HepG2 (cell line): ENCODE measurements around the gene SUCLG1. TPM values are rescaled to one million over a fixed set of nuclear protein-coding genes. Genes with fewer than 3 reads are reported as not detected.

Experiments
- ATAC-seq: fragments of 200-7000 bp; cut with Tn5 transposase; 3 replicates; pipeline ENCODE4 v1.9.1; 2020; ENCODE audit warnings: mild to moderate bottlenecking, moderate library complexity
- BruUV-seq: library from RNA; stranded (reverse); fragments of 400-500 nt; replicated peaks from 2 replicates; lab custom pipeline; 2021; lab: Mats Ljungman, UMichigan
- CTCF ChIA-PET: fragments of 300-600 bp; formaldehyde crosslinking; extraction: SDS; loops from one replicate; lab custom pipeline; 2021; ENCODE audit warnings: low total read pairs, inconsistent platforms, low intra/inter-chr PET ratio; lab: Yijun Ruan, JAX
- POLR2A ChIA-PET: fragments of 350-600 bp; sonication (Branson Sonifier 250); formaldehyde crosslinking; loops from one replicate; lab custom pipeline; 2020; ENCODE audit warnings: antibody characterized with exemption, inconsistent platforms; lab: Yijun Ruan, JAX
- DNase-seq: peaks from one replicate; pipeline ENCODE4 v3.0.0-alpha.2; 2015; ENCODE audit warnings: low spot score
- FAIRE-seq: peaks from 3 replicates; lab custom pipeline; 2011; peaks lifted over from hg19 to GRCh38; lab: Jason Lieb, UNC
- H2AFZ ChIP-seq: one replicate; pipeline ENCODE4 v1.6.1; 2011; ENCODE audit warnings: low read length, inconsistent platforms
- H3K27ac ChIP-seq: fragments of 300-600 bp; 3 replicates; pipeline ENCODE4 v1.8.0; 2011; ENCODE audit warnings: mixed run types, mild to moderate bottlenecking, mixed read lengths, low read length, inconsistent platforms; ENCODE audit not compliant: insufficient read depth; ENCODE audit errors: extremely low read length
- H3K27me3 ChIP-seq, 2 experiments: fragments of 200-600 bp in 1 of 2; 2 replicates in 1 of 2; 3 replicates in 1 of 2; pipeline versions ENCODE4 v1.6.0 to v1.8.0; 2011; ENCODE audit warnings: low read length in 2 of 2, mild to moderate bottlenecking in 2 of 2, moderate library complexity in 2 of 2, inconsistent platforms in 1 of 2; ENCODE audit not compliant: insufficient read depth in 2 of 2, control insufficient read depth in 1 of 2
- H3K36me3 ChIP-seq, 2 experiments: fragments of 200-600 bp in 1 of 2; replicated peaks in 1 of 2; 2 replicates in 1 of 2; 3 replicates in 1 of 2; pipeline versions ENCODE4 v1.5.1 to v1.8.0; 2011; ENCODE audit warnings: low read length in 2 of 2, inconsistent platforms in 1 of 2; ENCODE audit not compliant: insufficient read depth in 2 of 2, control insufficient read depth in 1 of 2
- H3K4me1 ChIP-seq: 2 replicates; pipeline ENCODE4 v1.5.1; 2012; ENCODE audit warnings: low read length, inconsistent platforms; ENCODE audit not compliant: insufficient read depth
- H3K4me2 ChIP-seq: 2 replicates; pipeline ENCODE4 v1.6.0; 2011; ENCODE audit warnings: low read depth, low read length, inconsistent platforms
- H3K4me3 ChIP-seq, 3 experiments: fragments of 200-600 bp in 1 of 3; sonication (generic), shearing (Covaris generic) in 1 of 3; replicated peaks in 1 of 3; 2 replicates each; pipeline ENCODE4 v1.5.1; 2011 to 2016; ENCODE audit warnings: low read length in 3 of 3, inconsistent platforms in 2 of 3, low read depth in 2 of 3, mild to moderate bottlenecking in 2 of 3, control low read depth in 1 of 3, mixed read lengths in 1 of 3; ENCODE audit not compliant: insufficient read depth in 1 of 3
- H3K79me2 ChIP-seq: one replicate; pipeline ENCODE4 v1.6.1; 2011; ENCODE audit warnings: low read length, inconsistent platforms; ENCODE audit not compliant: insufficient read depth
- H3K9ac ChIP-seq: 2 replicates; pipeline ENCODE4 v1.6.0; 2011; ENCODE audit warnings: mild to moderate bottlenecking, low read depth, low read length, inconsistent platforms; ENCODE audit not compliant: insufficient read depth
- H3K9me3 ChIP-seq: 2 replicates; pipeline ENCODE4 v1.5.1; 2012; ENCODE audit warnings: mild to moderate bottlenecking, low read length
- H4K20me1 ChIP-seq: 2 replicates; pipeline ENCODE4 v1.6.0; 2011; ENCODE audit warnings: inconsistent platforms, mild to moderate bottlenecking, low read length, moderate library complexity; ENCODE audit not compliant: insufficient read depth
- ARNTL ChIP-seq: sonication (generic); formaldehyde crosslinking; IDR thresholded peaks from 2 replicates; pipeline ENCODE4 v1.4.0; 2020; ENCODE audit warnings: mild to moderate bottlenecking, missing genetic modification reagents
- BHLHE40 ChIP-seq: IDR thresholded peaks from 2 replicates; pipeline ENCODE4 v1.6.1; 2011; ENCODE audit warnings: low read length, improper control_type of control experiment
- EED ChIP-seq: sonication (generic); formaldehyde crosslinking; IDR thresholded peaks from 2 replicates; pipeline ENCODE4 v1.5.0; 2020; ENCODE audit warnings: mild to moderate bottlenecking, missing genetic modification reagents
- IRF1 ChIP-seq: sonication (generic); formaldehyde crosslinking; IDR thresholded peaks from 2 replicates; pipeline ENCODE4 v1.4.0; 2020; ENCODE audit warnings: low read depth, mild to moderate bottlenecking, missing genetic modification reagents
- JDP2 ChIP-seq: sonication (generic); formaldehyde crosslinking; IDR thresholded peaks from 2 replicates; pipeline ENCODE4 v1.8.1; 2022; ENCODE audit warnings: missing genetic modification reagents, borderline replicate concordance
- KLF11 ChIP-seq: IDR thresholded peaks from 2 replicates; pipeline ENCODE4 v1.6.1; 2016; ENCODE audit warnings: missing compliant biosample characterization
- KLF6 ChIP-seq: IDR thresholded peaks from 2 replicates; pipeline ENCODE4 v1.8.0; 2016; ENCODE audit warnings: missing biosample characterization, missing genetic modification reagents
- KLF9 ChIP-seq: IDR thresholded peaks from 2 replicates; pipeline ENCODE4 v1.6.1; 2016; ENCODE audit warnings: low read depth
- NAIF1 ChIP-seq: sonication (generic); formaldehyde crosslinking; IDR thresholded peaks from 2 replicates; pipeline ENCODE4 v1.5.0; 2020; ENCODE audit warnings: mild to moderate bottlenecking, missing genetic modification reagents, borderline replicate concordance
- PTBP1 ChIP-seq: fragments of 200-400 bp; formaldehyde crosslinking; IDR thresholded peaks from 2 replicates; pipeline ENCODE4 v1.6.1; 2018; ENCODE audit warnings: low read length, low read depth; ENCODE audit not compliant: poor library complexity, severe bottlenecking
- SOX13 ChIP-seq, 3 experiments: fragments of 450-650 bp in 1 of 3; sonication (generic) in 1 of 3; formaldehyde crosslinking in 1 of 3; IDR thresholded peaks in 2 of 3; conservative IDR thresholded peaks in 1 of 3; 2 replicates each; pipeline versions ENCODE4 v1.5.0 to v1.6.1; 2016 to 2020; ENCODE audit warnings: antibody characterized with exemption in 1 of 3, mild to moderate bottlenecking in 1 of 3, missing compliant biosample characterization in 1 of 3, missing genetic modification reagents in 1 of 3, moderate library complexity in 1 of 3
- ZFYVE20 ChIP-seq: sonication (generic); formaldehyde crosslinking; IDR thresholded peaks from 2 replicates; pipeline ENCODE4 v1.8.0; 2023; ENCODE audit warnings: low read depth, mild to moderate bottlenecking, moderate library complexity, missing genetic modification reagents, borderline replicate concordance
- ZNF496 ChIP-seq: sonication (generic); formaldehyde crosslinking; IDR thresholded peaks from 2 replicates; pipeline ENCODE4 v1.8.1; 2023; ENCODE audit warnings: mild to moderate bottlenecking, moderate library complexity, missing genetic modification reagents; ENCODE audit not compliant: insufficient replicate concordance
- ZNF576 ChIP-seq: sonication (generic); formaldehyde crosslinking; IDR thresholded peaks from 2 replicates; pipeline ENCODE4 v1.4.0; 2020; ENCODE audit warnings: mild to moderate bottlenecking, missing genetic modification reagents
- ZNF619 ChIP-seq: sonication (generic); formaldehyde crosslinking; IDR thresholded peaks from 2 replicates; pipeline ENCODE4 v1.4.0; 2020; ENCODE audit warnings: mild to moderate bottlenecking, missing genetic modification reagents
- ZNF652 ChIP-seq: IDR thresholded peaks from 2 replicates; pipeline ENCODE4 v1.6.1; 2016; ENCODE audit warnings: low read depth, borderline replicate concordance
- ZNF746 ChIP-seq: sonication (generic); formaldehyde crosslinking; IDR thresholded peaks from 2 replicates; pipeline ENCODE4 v1.8.0; 2022; ENCODE audit warnings: mild to moderate bottlenecking, missing genetic modification reagents
- ZNF773 ChIP-seq: sonication (generic); formaldehyde crosslinking; IDR thresholded peaks from 2 replicates; pipeline ENCODE4 v1.4.0; 2020; ENCODE audit warnings: missing genetic modification reagents, borderline replicate concordance
- in situ Hi-C: cut with HindIII; loops from 2 replicates; pipeline ENCODE4 v1.10.0; 2017; ENCODE audit warnings: low pct_unique_long_range_greater_than_20kb; ENCODE audit not compliant: extremely low pct_ligation_motif_present
- intact Hi-C: fragments of 100-400 bp; cut with micrococcal nuclease; formaldehyde crosslinking; loops from one replicate; pipeline ENCODE4 v1.10.0; 2022; ENCODE audit not compliant: unreplicated experiment
- polyA plus RNA-seq, 8 experiments: library from polyadenylated mRNA; depleted of rRNA in 3 of 8; stranded (reverse) in 7 of 8; unstranded in 1 of 8; fragments of >200 nt; fragmentation: Illumina TruSeq in 4 of 8; extraction: Trizol in 4 of 8; gene quantifications; 2 replicates each; pipeline versions ENCODE4 v1.2.1 to v1.2.3, GENCODE V29; 2011 to 2016; ENCODE audit warnings: low read depth in 4 of 8, missing spikeins in 1 of 8, mixed read lengths in 1 of 8; ENCODE audit not compliant: insufficient read depth in 1 of 8
- total RNA-seq, 5 experiments: library from RNA; depleted of rRNA; stranded (reverse); fragments of >200 nt; fragmentation: Illumina TruSeq; extraction: Trizol; gene quantifications; 2 replicates each; pipeline ENCODE4 v1.2.3, GENCODE V29; 2016; ENCODE audit warnings: low read depth in 1 of 5
- TF ChIP-seq, protein P1 (sequence below): sonication (generic); IDR thresholded peaks from 2 replicates; pipeline ENCODE4 v1.6.1; 2016; ENCODE audit warnings: low read depth, borderline replicate concordance

SUCLG1 gene
- total and polyA plus RNA-seq, 2 of the 13 experiments (the other 11 are each of a cell fraction or from before 2014, with no cell fraction given) = 58.7 to 121 TPM

GRCh38 chr2:84393829-84394228, 65.3 kb downstream of the SUCLG1 start:
- H3K79me2 ChIP-seq = no peaks in the 10 kb centered on the region
- H3K9ac ChIP-seq = no peak overlapping the region
- no peak for TF ChIP-seq KLF6 (CRISPR knock-in tag)
- no peak for TF ChIP-seq ZNF773
- TF ChIP-seq BHLHE40 = no peak
- no peak for TF ChIP-seq PTBP1
- no peak for TF ChIP-seq ZNF496 (CRISPR knock-in tag)
- TF ChIP-seq KLF11 (CRISPR knock-in tag) = no peak
- TF ChIP-seq, protein P1, sequence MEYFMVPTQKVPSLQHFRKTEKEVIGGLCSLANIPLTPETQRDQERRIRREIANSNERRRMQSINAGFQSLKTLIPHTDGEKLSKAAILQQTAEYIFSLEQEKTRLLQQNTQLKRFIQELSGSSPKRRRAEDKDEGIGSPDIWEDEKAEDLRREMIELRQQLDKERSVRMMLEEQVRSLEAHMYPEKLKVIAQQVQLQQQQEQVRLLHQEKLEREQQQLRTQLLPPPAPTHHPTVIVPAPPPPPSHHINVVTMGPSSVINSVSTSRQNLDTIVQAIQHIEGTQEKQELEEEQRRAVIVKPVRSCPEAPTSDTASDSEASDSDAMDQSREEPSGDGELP = no peak
- no peak for TF ChIP-seq JDP2 (CRISPR knock-in tag)
- TF ChIP-seq ARNTL (CRISPR knock-in tag) = no peak
- TF ChIP-seq SOX13 (IDR thresholded peaks at IDR 0.05) = no peak
- no peak for TF ChIP-seq SOX13 (CRISPR knock-in tag; conservative IDR thresholded peaks at IDR 0.05 in 1 of 2, IDR thresholded peaks at IDR 0.05 in 1 of 2)
- TF ChIP-seq IRF1 (CRISPR knock-in tag) = no peak
- no peak for TF ChIP-seq ZNF619 (CRISPR knock-in tag)
- no peak for TF ChIP-seq NAIF1 (CRISPR knock-in tag)
- TF ChIP-seq EED (CRISPR knock-in tag) = no peak
- no peak for TF ChIP-seq ZFYVE20 (CRISPR knock-in tag)
- no peak for TF ChIP-seq ZNF576 (CRISPR knock-in tag)
- TF ChIP-seq KLF9 (CRISPR knock-in tag) = no peak
- no peak for TF ChIP-seq ZNF652 (CRISPR knock-in tag)
- no peak for TF ChIP-seq ZNF746 (CRISPR knock-in tag)
- ChIA-PET CTCF (no interaction called here), POLR2A (no interaction called here)
- H4K20me1 ChIP-seq = no peaks in the 10 kb centered on the region
- in situ Hi-C loops (no loop called here), intact Hi-C loops (no loop called here)
- ATAC-seq (no peak), DNase-seq (no peak), FAIRE-seq (no peak)
- H3K27ac ChIP-seq = no peak overlapping the region
- no peaks in the 10 kb centered on the region for H3K9me3 ChIP-seq
- H3K36me3 ChIP-seq = no peaks in the 10 kb centered on the region
- no peak overlapping the region for H3K4me3 ChIP-seq
- no TSS peak for BruUV-seq
- no peaks in the 10 kb centered on the region for H3K4me1 ChIP-seq
- H3K4me2 ChIP-seq = no peak overlapping the region
- H2AFZ ChIP-seq = no peak overlapping the region
- no peaks in the 10 kb centered on the region for H3K27me3 ChIP-seq
